Heart right ventricle (tissue), 16 donors: ENCODE data around the gene MEIG1. TPM values are rescaled to one million over a fixed set of nuclear protein-coding genes. Genes with fewer than 3 reads are reported as not detected.
"Not testable (repeated sequence)": the region's sequence is repeated elsewhere in the genome, so short reads cannot be mapped to it uniquely, and the experiment has no call there.

Experiments
- ATAC-seq, 8 donors: fragments of 200-7000 bp; cut with Tn5 transposase; one replicate each; pipeline ENCODE4 v1.9.1; 2020; ENCODE audit warnings: mild to moderate bottlenecking in 8 of 8, moderate library complexity in 8 of 8, moderate number of reproducible peaks in 1 of 8
- DNase-seq, 2 donors: peaks; one replicate each; pipeline ENCODE4 v3.0.0-alpha.2; 2020
- H3K27ac ChIP-seq, 10 donors: fragments of 200-600 bp; sonication (generic) in 2 of 10; one replicate each; pipeline versions ENCODE4 v1.5.0 to v1.8.0; 2020 to 2022; ENCODE audit warnings: mild to moderate bottlenecking in 3 of 10
- H3K27me3 ChIP-seq, 7 donors: fragments of 200-600 bp; one replicate each; pipeline ENCODE4 v1.8.0; 2021 to 2022; ENCODE audit warnings: mild to moderate bottlenecking in 2 of 7
- H3K36me3 ChIP-seq, 9 donors: fragments of 200-600 bp; sonication (generic) in 1 of 9; one replicate each; pipeline versions ENCODE4 v1.5.0 to v1.8.0; 2020 to 2022; ENCODE audit warnings: mild to moderate bottlenecking in 2 of 9
- H3K4me1 ChIP-seq, 9 donors: fragments of 200-600 bp; sonication (generic) in 1 of 9; one replicate each; pipeline versions ENCODE4 v1.5.0 to v1.8.0; 2020 to 2022; ENCODE audit warnings: mild to moderate bottlenecking in 4 of 9
- H3K4me3 ChIP-seq, 10 donors: fragments of 200-600 bp; sonication (generic) in 2 of 10; one replicate each; pipeline versions ENCODE4 v1.5.0 to v1.8.0; 2020 to 2022; ENCODE audit warnings: mild to moderate bottlenecking in 7 of 10, moderate library complexity in 2 of 10
- H3K9me3 ChIP-seq, 11 donors: fragments of 200-600 bp in 10 of 11; sonication (generic) in 2 of 11; one replicate each; pipeline versions ENCODE4 v1.5.0 to v1.8.0; 2013 to 2022; ENCODE audit warnings: mild to moderate bottlenecking in 2 of 11, control low read depth in 1 of 11, moderate library complexity in 1 of 11
- WGBS, 2 donors: extraction: QIAGEN DNeasy Blood & Tissue Kit; methylation state at CpG; one replicate each; pipeline ENCODE4 v1.1.7; 2013; ENCODE audit warnings: inconsistent platforms in 1 of 2; 5-methylcytosine and 5-hydroxymethylcytosine counted together
- intact Hi-C, 10 donors: fragments of 100-400 bp; cut with DNase I; formaldehyde crosslinking; loops; one replicate each; pipeline versions ENCODE4 v1.11.1 to v1.14.2; 2022
- polyA plus RNA-seq, 2 donors: library from polyadenylated mRNA; stranded (reverse); fragments of 200-250 nt; gene quantifications; one replicate each; pipeline ENCODE4 v1.2.3, GENCODE V29; 2013
- total RNA-seq, 10 donors: library from RNA; stranded (reverse); fragmentation: NEBNext Ultra II Directional in 3 of 10; extraction: Animal tissue kit (Norgen Biotek cat#: 25700) in 3 of 10; gene quantifications; one replicate each; pipeline versions ENCODE4 v1.2.1 to v1.2.4, GENCODE V29; 2021 to 2023
- TF ChIP-seq, protein P1 (sequence below), 9 donors: fragments of 200-600 bp; sonication (generic) in 2 of 9; IDR thresholded peaks; one replicate each; pipeline versions ENCODE4 v1.5.0 to v1.8.0; 2021 to 2022; ENCODE audit warnings: antibody characterized with exemption in 9 of 9, mild to moderate bottlenecking in 5 of 9, moderate library complexity in 1 of 9
- donor health status: Arrhythmogenic right ventricular cardiomyopathy.
- donor health status: ischemic (EF 13 %, LVEDD 7.1; RV severe dilation, severe dysfunction).
- donor health status: healthy with polysubstance abuse.
- donor health status: DM: no; HTN: yes; CAD: no.
- donor health status: DM: no; HTN: no; CAD: no.
- donor health status: ischemic (EF 25% LVEDD 6.9; RV normal size, moderate dysfunction).
- donor health status: ischemic (EF 25% LVEDD 5.7; RV mildly dilated, moderate dysfunction).
- donor health status: healthy.
- donor health status: DM: yes; HTN: yes; CAD: no.
- donor health status: Ischemic cardiomyopathy.
- donor health status: ischemic (EF 35%, LVEDD 5.7; RV mildly dilated, moderate dysfunction).
- donor health status: nonischemic (EF 11% LVEDD 7.7; RV severe dilation, severe dysfunction).
- donor health status: DM: yes; HTN: yes; CAD: no.
- donor health status: PGD.
- donor health status: ischemic (EF 29% LVEDD 5.4; RV normal size, mild dysfunction).
- donor health status: nonischemic (EF 23%, LVEDD 6.1; RV moderate dilation, normal function).

The MEIG1 gene
- total and polyA plus RNA-seq, 12 donors = 0.23 to 0.53 TPM; not detected in 10

DNA sequence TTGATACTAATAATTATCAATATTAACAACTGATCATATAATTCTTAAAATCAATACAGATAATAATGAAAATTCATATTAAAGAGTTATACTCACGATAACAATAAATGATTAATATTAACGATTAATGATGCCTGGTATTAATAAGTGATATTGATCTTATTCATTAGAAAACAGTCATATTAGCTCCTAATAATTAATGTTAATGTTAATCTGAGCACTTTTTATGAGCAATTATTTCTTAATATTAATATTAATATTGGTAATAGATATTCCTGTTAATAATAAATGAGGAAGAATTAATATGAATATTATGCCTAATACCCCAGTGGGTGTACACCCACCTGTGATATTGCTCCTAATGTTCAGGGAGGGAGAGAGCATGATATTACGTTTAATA, 23.6 kb downstream of the MEIG1 start:
- Histone ChIP-seq H3K4me3 (no peak overlapping the region), H3K36me3 (no peaks in the 10 kb centered on the region), H3K4me1 (no peaks in the 10 kb centered on the region), H3K9me3 (peaks cover 0 to 2% (median 0%) of the 10 kb centered on the region in 11 donors), H3K27ac (no peak overlapping the region), H3K27me3 (peaks cover 0 to 6% (median 0%) of the 10 kb centered on the region in 7 donors)
- intact Hi-C loops = no loop called here
- 95 to 97% methylated on average over 3 of the region's 3 CpGs for WGBS, 2 donors
- DNase-seq (no peak), ATAC-seq (no peak)
- TF ChIP-seq, protein P1, sequence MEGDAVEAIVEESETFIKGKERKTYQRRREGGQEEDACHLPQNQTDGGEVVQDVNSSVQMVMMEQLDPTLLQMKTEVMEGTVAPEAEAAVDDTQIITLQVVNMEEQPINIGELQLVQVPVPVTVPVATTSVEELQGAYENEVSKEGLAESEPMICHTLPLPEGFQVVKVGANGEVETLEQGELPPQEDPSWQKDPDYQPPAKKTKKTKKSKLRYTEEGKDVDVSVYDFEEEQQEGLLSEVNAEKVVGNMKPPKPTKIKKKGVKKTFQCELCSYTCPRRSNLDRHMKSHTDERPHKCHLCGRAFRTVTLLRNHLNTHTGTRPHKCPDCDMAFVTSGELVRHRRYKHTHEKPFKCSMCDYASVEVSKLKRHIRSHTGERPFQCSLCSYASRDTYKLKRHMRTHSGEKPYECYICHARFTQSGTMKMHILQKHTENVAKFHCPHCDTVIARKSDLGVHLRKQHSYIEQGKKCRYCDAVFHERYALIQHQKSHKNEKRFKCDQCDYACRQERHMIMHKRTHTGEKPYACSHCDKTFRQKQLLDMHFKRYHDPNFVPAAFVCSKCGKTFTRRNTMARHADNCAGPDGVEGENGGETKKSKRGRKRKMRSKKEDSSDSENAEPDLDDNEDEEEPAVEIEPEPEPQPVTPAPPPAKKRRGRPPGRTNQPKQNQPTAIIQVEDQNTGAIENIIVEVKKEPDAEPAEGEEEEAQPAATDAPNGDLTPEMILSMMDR (IDR thresholded peaks at IDR 0.05) = no peak

DNA sequence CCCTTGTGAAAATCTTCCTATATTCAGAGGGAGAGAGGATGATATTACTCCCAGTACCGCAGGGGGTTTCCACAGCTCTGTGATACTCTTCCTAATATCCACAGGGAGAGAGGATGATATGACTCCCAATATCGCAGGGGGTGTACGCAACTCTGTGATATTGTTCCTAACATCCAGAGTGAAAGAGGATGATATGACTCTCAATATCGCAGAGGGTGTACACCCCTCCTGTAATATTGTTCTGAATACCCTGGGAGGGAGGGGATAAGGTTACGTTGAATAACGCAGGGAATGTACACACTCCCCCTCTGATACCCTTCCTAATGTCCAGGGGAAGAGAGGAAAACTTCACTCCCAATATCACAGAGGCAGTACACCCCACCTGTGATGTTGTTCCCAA, 30.4 kb downstream of the MEIG1 start:
- DNase-seq, H3K27ac ChIP-seq, H3K27me3 ChIP-seq, intact Hi-C loops, H3K36me3 ChIP-seq, H3K4me3 ChIP-seq, H3K4me1 ChIP-seq, H3K9me3 ChIP-seq, ATAC-seq: not testable (repeated sequence)
- WGBS, 2 donors = 84 to 90% methylated on average over 6 of the region's 6 CpGs

DNA sequence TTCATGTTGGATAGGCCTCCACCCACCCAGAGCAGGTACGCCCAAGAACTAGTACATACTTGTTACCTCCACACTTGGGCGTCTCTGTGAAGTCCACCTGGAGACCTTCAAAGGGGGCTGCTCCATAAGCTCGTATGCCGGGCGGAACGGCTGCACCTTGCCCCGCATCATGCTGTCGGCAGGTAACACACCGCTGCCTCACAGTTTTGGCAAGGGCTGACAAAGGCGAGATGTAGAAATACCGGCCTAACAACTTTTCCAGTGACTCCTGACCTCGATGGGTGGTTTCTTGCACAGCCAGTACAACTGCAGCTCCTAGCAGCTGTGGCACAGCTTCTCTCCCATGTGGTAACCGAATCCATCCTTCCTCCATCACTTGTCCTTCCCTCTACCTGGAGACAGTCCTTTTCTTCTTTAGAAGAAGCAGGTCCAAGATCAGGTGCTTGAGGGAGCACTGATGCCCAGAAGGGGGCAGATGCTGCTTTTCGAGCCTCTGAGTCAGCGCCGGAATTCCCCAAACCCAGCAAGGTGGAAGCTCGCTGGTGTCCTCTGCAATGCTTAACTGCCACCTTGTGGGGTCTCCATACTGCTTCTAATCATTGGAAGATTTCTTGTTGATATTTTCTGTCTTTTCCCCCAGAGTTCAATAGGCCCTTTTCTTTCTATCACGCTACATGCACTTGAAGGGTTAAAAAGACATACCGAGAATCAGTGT, 32.0 kb downstream of the MEIG1 start:
- 68 to 70% methylated on average over 17 to 18 of the region's 19 CpGs for WGBS, 2 donors
- H3K36me3 ChIP-seq, ATAC-seq, H3K27me3 ChIP-seq, DNase-seq, intact Hi-C loops, H3K4me3 ChIP-seq, H3K27ac ChIP-seq, H3K9me3 ChIP-seq, H3K4me1 ChIP-seq: not testable (repeated sequence)
- TF ChIP-seq, protein P1 (IDR thresholded peaks at IDR 0.05) = peak in 1 of 9 donors; percentile 29

DNA sequence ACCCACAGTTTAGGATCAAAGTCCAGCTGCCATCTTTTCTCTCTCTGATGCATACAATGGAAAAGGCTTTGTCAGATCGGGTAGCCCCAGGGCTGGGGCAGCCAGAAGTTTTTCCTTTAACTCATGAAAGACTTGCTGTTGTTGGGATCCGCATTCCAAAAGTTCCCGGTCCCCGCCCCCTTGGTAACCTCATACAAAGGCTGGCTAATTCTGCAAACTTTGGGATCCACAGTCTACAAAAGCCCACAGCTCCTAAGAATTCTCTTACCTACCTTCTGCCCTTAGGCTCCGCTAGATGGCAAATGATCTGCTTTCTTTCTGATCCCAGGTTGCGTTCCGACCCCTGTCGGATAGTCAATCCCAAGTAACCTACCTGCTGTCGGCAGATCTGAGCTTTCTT, 33.1 kb downstream of the MEIG1 start:
- DNase-seq, H3K27me3 ChIP-seq, H3K9me3 ChIP-seq, ATAC-seq, H3K27ac ChIP-seq, H3K36me3 ChIP-seq, intact Hi-C loops, H3K4me1 ChIP-seq, H3K4me3 ChIP-seq: not testable (repeated sequence)
- 86 to 90% methylated on average over 9 of the region's 9 CpGs for WGBS, 2 donors

DNA sequence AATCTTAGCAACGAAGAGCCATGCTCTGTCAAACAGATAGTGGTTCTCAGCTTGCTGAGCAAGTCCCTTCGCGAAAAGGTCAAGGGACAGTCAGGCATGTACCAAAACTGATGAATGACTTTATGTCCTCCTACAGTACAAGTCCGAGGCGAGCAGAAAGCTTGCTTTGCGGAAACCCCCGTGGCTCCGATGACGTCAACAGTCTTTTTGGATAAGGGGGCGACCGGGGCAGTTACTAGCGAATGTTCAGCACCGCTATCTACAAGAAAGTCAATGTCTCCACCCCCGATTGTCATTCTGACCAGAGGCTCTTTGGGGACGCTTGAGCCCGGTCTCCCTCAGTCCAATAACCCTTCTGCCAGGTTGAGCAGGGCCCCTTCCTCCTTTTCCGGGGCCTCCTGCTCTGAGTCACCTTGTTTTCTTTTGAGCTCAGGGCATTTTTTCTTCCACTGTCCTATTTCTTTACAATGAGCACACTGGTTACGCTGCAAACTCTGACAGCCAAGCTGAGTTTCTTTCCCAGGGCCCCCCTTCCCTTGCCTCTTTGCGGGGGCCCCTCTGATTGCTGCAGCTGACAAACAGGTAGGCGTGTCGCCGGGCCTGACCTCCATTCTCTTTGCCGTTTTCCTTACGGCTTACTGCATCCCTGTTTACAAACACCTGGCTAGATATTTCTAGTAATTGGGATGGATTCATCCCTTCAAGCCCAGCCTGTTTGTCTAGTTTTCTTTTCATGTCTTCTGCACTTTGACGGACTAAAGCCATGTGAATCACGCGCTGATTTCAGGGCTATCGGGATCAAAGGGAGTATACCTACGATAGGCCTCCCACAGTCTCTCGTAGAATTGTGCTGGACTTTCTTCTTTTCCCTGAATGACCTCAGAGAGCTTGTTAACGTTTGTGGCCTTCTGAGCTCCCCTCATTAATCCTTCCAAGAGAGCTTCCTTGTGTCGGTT, 34.6 kb downstream of the MEIG1 start:
- H3K4me3 ChIP-seq, DNase-seq, H3K27ac ChIP-seq, H3K36me3 ChIP-seq, H3K27me3 ChIP-seq, ATAC-seq, H3K9me3 ChIP-seq, H3K4me1 ChIP-seq, intact Hi-C loops: not testable (repeated sequence)
- WGBS, 2 donors = 71 to 72% methylated on average over 32 of the region's 32 CpGs
